Measurements from ENCODE around the gene NPAS3.

DNA sequence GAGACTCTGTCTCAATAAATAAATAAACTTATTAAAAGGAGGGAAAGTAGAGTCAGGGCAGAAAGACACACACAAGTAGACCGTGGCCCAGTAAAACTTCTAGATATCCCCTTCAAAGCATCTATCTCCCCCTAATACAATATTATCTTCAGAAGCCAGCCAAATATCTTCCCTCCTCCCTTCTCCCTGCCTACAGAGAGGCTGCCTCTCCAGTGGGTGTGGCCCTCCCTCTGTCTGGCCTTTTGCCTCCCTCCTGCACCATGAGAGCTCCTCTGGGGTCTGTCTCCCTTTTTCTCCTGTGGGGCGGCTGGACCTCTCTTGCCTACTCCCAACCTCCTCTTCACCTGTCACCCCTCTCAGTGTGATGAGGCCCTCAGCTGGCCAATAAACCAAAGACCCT lies 873.0 kb downstream of the NPAS3 start:
- TF ChIP-seq, protein P1, sequence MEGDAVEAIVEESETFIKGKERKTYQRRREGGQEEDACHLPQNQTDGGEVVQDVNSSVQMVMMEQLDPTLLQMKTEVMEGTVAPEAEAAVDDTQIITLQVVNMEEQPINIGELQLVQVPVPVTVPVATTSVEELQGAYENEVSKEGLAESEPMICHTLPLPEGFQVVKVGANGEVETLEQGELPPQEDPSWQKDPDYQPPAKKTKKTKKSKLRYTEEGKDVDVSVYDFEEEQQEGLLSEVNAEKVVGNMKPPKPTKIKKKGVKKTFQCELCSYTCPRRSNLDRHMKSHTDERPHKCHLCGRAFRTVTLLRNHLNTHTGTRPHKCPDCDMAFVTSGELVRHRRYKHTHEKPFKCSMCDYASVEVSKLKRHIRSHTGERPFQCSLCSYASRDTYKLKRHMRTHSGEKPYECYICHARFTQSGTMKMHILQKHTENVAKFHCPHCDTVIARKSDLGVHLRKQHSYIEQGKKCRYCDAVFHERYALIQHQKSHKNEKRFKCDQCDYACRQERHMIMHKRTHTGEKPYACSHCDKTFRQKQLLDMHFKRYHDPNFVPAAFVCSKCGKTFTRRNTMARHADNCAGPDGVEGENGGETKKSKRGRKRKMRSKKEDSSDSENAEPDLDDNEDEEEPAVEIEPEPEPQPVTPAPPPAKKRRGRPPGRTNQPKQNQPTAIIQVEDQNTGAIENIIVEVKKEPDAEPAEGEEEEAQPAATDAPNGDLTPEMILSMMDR (IDR thresholded peaks at IDR 0.05; ENCODE audit: low read depth, low read length, missing input control) = no peak
- no peak for TF ChIP-seq FOXA2 (IDR thresholded peaks at IDR 0.05)
- TF ChIP-seq, protein P2, sequence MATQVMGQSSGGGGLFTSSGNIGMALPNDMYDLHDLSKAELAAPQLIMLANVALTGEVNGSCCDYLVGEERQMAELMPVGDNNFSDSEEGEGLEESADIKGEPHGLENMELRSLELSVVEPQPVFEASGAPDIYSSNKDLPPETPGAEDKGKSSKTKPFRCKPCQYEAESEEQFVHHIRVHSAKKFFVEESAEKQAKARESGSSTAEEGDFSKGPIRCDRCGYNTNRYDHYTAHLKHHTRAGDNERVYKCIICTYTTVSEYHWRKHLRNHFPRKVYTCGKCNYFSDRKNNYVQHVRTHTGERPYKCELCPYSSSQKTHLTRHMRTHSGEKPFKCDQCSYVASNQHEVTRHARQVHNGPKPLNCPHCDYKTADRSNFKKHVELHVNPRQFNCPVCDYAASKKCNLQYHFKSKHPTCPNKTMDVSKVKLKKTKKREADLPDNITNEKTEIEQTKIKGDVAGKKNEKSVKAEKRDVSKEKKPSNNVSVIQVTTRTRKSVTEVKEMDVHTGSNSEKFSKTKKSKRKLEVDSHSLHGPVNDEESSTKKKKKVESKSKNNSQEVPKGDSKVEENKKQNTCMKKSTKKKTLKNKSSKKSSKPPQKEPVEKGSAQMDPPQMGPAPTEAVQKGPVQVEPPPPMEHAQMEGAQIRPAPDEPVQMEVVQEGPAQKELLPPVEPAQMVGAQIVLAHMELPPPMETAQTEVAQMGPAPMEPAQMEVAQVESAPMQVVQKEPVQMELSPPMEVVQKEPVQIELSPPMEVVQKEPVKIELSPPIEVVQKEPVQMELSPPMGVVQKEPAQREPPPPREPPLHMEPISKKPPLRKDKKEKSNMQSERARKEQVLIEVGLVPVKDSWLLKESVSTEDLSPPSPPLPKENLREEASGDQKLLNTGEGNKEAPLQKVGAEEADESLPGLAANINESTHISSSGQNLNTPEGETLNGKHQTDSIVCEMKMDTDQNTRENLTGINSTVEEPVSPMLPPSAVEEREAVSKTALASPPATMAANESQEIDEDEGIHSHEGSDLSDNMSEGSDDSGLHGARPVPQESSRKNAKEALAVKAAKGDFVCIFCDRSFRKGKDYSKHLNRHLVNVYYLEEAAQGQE (IDR thresholded peaks at IDR 0.05) = no peak
- TF ChIP-seq, protein P3, sequence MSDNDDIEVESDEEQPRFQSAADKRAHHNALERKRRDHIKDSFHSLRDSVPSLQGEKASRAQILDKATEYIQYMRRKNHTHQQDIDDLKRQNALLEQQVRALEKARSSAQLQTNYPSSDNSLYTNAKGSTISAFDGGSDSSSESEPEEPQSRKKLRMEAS (IDR thresholded peaks at IDR 0.05) = no peak
- no peak for TF ChIP-seq GABPA (IDR thresholded peaks at IDR 0.05 in 1 of 2, conservative IDR thresholded peaks at IDR 0.05 in 1 of 2)
- TF ChIP-seq EGR1 (IDR thresholded peaks at IDR 0.05; ENCODE audit: low read depth in 2 of 2) = no peak
- no peak for TF ChIP-seq TAF1 (conservative IDR thresholded peaks at IDR 0.05)
- TF ChIP-seq YY1 (IDR thresholded peaks at IDR 0.05) = no peak

Measured in liver (tissue), 3 donors.